Measurements from ENCODE around the gene PEAK1.

GRCh38 chr15:77221174-77221573, 198.7 kb downstream of the PEAK1 start:
- no peak for TF ChIP-seq CTCF (conservative IDR thresholded peaks at IDR 0.05)
- TF ChIP-seq ZFX (IDR thresholded peaks at IDR 0.05): no peak
